Measurements from ENCODE around the gene RUNDC1.

GRCh38 chr17:43013296-43013695, 32.9 kb downstream of the RUNDC1 start:
- no peak for TF ChIP-seq YY1 (IDR thresholded peaks at IDR 0.05; ENCODE audit: low read depth, low read length)
- no peak for TF ChIP-seq EZH2 (IDR thresholded peaks at IDR 0.05; ENCODE audit: low read depth, low read length, severe bottlenecking)
- TF ChIP-seq ATF3 (IDR thresholded peaks at IDR 0.05; ENCODE audit: insufficient read depth, low read depth, low read length), result no peak
- no peak for TF ChIP-seq POLR2A (IDR thresholded peaks at IDR 0.05; ENCODE audit: control extremely low read depth in 1 of 2, low read depth in 2 of 2, low read length in 2 of 2)
- no peak for TF ChIP-seq CTCF (IDR thresholded peaks at IDR 0.05; ENCODE audit: control extremely low read depth in 1 of 3, insufficient read depth in 1 of 3, low read depth in 1 of 3, low read length in 3 of 3)
- TF ChIP-seq TAF1 (IDR thresholded peaks at IDR 0.05; ENCODE audit: low read depth, low read length), result no peak
- TF ChIP-seq USF2 (IDR thresholded peaks at IDR 0.05; ENCODE audit: low read length), result no peak
- TF ChIP-seq POLR2AphosphoS5 (IDR thresholded peaks at IDR 0.05; ENCODE audit: low read depth, low read length), result no peak
- no peak for TF ChIP-seq JUND (IDR thresholded peaks at IDR 0.05; ENCODE audit: low read length)
